PC-9 (cell line): ENCODE results near the gene PKP3.
"Not testable (repeated sequence)": the region's sequence is repeated elsewhere in the genome, so short reads cannot be mapped to it uniquely, and the experiment has no call there.

Source experiments
- EZH2 ChIP-seq: fragments of 200-600 bp; sonication (generic); IDR thresholded peaks from 2 replicates; pipeline ENCODE4 v1.8.0; 2017; ENCODE audit warnings: antibody characterized with exemption, low read depth
- TF ChIP-seq, protein P1 (sequence below): fragments of 200-600 bp; sonication (generic); conservative IDR thresholded peaks from 2 replicates; pipeline ENCODE4 v1.6.1; 2017; ENCODE audit warnings: mixed run types, antibody characterized with exemption, mild to moderate bottlenecking, moderate library complexity

DNA sequence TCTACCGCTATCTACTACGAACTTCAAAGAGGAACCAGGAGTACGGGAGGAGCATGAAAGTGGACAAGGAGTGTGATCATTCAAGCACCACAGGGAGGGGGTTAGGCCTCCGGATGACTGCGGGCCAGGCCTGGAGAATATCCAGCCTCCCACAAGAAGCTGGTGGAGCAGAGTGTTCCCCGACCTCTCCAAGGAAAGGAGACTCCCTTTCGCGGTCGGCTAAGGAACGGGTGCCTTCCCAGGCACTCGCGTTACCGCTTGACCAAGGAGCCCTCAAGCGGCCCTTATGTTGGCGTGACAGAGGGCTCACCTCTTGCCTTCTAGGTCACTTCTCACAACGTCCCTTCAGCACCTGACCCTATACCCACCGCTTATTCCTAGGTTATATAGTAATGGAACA, 4.6 kb upstream of the PKP3 start:
- TF ChIP-seq, protein P1, sequence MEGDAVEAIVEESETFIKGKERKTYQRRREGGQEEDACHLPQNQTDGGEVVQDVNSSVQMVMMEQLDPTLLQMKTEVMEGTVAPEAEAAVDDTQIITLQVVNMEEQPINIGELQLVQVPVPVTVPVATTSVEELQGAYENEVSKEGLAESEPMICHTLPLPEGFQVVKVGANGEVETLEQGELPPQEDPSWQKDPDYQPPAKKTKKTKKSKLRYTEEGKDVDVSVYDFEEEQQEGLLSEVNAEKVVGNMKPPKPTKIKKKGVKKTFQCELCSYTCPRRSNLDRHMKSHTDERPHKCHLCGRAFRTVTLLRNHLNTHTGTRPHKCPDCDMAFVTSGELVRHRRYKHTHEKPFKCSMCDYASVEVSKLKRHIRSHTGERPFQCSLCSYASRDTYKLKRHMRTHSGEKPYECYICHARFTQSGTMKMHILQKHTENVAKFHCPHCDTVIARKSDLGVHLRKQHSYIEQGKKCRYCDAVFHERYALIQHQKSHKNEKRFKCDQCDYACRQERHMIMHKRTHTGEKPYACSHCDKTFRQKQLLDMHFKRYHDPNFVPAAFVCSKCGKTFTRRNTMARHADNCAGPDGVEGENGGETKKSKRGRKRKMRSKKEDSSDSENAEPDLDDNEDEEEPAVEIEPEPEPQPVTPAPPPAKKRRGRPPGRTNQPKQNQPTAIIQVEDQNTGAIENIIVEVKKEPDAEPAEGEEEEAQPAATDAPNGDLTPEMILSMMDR, result not testable (repeated sequence)
- not testable (repeated sequence) for TF ChIP-seq EZH2
